Inflammatory macrophage treated with lipopolysaccharide for 1 hour (primary cell): ENCODE data around the gene ARMC9.
"Not testable (repeated sequence)": the region's sequence is repeated elsewhere in the genome, so short reads cannot be mapped to it uniquely, and the experiment has no call there.

Experiments used
- DNase-seq, 2 donors: peaks; one replicate each; pipeline ENCODE4 v3.0.0-alpha.2; 2020 to 2022

Gene ARMC9

DNA sequence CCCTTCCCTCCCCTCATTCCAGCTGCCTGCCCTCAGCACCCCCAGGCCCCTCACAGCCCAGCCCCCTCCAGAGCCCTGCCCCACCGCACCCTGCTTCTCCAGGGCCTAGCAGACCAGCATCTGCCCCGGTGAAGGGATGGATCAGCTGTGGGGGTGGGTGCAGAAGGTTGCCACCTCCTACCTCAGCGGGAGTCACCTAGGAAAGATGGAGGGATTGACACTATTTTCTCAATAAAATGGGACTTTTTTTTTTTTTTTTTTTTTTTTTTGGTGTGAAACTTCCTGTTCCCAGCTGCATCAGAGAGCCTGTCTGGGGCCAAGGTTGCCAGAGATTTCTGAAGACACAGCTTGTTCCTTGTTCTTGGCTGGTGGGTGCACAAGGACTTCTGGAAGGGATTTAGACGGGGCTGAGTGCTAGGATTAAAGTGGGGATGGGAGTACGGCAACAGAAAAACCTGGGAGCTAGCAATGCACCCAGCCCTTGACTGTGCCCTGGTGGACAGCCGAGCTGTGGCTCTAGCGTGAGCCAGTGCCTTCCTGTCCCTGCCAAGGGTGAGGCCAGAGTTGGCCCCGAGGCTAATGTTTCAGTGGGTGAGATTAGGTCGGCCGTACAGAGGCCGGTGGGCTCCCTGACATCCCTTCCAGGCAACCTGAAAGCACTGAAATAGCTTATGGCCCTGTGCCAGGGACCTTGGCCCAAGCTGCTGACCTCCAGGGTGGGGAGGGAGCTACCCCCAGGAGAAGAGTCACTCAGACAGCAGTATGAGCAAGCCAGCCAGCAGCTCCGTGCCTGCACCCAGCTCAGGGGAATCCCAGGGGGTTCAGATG, 201.6 kb downstream of the ARMC9 start:
- DNase-seq, result peak; percentile 32 to 35

DNA sequence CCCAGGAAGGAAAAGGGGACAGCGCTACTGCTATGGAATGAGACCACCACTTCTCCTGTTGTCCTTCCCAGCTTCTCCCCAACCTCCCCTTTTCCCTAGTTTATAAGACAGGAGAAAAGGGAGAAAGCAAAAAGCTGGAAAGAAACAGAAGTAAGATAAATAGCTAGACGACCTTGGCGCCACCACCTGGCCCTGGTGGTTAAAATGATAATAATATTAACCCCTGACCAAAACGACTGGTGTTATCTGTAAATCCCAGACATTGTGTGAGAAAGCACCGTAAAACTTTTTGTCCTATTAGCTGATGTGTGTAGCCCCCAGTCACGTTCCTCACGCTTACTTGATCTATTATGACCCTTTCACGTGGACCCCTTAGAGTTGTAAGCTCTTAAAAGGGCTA, 202.2 kb downstream of the ARMC9 start:
- DNase-seq, result not testable (repeated sequence)

DNA sequence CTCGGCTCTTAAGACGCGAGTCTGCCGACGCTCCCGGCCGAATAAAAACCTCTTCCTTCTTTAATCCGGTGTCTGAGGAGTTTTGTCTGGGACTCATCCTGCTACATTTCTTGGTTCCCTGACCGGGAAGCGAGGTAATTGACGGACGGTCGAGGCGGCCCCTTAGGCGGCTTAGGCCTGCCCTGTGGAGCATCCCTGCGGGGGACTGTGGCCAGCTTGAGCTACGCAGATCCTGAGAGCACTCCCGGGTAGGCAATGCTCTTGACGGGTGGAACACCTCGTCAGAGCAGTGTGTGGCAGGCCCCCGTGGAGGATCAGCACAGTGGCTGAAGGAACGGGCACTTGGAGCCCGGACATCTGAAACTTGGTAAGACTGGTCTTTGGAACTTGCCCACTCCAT, 202.7 kb downstream of the ARMC9 start:
- not testable (repeated sequence) for DNase-seq

DNA sequence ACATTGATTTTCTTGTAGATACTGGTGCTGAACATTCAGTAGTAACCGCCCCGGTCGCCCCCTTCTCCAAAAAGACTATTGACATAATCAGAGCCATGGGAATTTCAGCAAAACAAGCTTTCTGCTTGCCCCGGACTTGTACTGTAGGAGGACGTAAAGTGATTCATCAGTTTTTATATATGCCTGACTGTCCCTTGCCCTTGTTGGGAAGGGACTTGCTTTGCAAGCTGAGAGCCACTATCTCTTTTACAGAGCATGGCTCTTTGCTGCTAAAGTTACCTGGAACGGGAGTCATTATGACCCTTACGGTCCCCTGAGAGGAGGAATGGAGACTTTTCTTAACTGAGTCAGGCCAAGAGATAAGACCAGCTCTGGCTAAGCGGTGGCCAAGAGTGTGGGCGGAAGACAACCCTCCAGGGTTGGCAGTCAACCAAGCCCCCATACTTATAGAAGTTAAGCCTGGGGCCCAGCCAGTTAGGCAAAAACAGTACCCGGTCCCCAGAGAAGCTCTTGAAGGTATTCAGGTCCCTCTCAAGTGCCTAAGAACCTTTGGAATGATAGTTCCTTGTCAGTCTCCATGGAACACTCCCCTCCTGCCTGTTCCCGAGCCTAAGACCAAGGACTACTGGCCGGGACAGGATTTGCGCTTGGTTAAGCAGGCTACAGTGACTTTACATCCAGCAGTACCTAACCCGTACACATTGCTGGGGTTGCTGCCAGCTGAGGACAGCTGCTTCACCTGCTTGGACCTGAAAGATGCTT, 205.2 kb downstream of the ARMC9 start:
- DNase-seq, result not testable (repeated sequence)

DNA sequence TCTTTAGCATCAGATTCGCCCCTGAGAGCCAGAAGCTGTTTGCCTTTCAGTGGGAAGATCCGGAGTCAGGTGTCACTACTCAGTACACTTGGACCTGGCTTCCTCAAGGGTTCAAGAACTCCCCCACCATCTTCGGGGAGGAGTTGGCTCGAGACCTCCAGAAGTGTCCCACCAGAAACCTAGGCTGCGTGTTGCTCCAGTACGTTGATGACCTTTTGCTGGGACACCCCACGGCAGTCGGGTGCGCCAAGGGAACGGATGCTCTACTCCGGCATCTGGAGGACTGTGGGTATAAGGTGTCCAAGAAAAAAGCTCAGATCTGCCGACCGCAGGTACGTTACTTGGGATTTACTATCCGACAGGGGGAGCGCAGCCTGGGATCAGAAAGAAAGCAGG, 205.8 kb downstream of the ARMC9 start:
- DNase-seq, result not testable (repeated sequence)

DNA sequence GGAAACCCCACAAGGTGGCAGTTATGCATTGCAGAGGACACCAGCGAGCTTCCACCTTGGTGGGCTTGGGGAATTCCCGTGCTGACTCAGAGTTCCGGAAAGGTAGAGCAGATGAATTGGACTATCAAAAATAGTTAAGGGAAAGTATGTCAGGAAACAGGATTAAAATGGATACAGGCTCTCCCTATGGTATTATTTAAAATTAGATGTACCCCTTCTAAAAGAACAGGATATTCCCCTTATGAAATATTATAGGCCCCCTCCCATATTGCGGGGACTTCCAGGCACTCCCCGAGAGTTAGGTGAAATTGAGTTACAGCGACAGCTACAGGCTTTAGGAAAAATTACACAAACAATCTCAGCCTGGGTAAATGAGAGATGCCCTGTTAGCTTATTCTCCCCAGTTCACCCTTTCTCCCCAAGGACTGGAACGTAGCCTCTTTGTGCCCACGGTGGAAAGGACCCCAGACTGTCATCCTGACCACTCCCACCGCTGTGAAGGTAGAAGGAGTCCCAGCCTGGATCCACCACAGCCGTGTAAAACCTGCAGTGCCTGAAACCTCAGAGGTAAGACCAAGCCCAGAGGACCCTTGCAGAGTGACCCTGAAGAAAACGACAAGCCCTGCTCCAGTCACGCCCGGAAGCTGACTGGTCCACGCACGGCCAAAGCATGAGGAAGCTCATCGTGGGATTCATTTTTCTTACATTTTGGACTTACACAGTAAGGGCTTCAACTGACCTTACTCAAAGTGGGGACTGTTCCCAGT, 207.4 kb downstream of the ARMC9 start:
- DNase-seq, result not testable (repeated sequence)

DNA sequence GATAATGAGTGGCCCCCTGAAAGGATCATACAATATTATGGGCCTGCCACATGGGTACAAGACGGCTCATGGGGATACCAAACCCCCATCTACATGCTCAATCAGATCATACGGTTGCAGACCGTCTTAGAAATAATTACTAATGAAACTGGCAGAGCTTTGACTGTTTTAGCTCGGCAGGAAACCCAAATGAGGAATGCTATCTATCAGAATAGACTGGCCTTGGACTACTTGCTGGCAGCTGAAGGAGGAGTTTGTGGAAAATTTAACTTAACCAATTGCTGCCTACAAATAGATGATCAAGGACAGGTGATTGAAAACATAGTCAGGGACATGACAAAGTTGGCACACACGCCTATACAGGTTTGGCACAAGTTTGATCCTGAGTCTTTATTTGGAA, 209.3 kb downstream of the ARMC9 start:
- not testable (repeated sequence) for DNase-seq

DNA sequence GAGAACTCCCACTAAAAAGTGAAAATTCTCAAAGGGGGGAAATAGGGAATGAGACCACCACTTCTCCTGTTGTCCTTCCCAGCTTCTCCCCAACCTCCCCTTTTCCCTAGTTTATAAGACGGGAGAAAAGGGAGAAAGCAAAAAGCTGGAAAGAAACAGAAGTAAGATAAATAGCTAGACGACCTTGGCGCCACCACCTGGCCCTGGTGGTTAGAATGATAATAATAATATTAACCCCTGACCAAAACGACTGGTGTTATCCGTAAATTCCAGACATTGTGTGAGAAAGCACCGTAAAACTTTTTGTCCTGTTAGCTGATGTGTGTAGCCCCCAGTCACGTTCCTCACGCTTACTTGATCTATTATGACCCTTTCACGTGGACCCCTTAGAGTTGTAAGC, 209.9 kb downstream of the ARMC9 start:
- DNase-seq, result not testable (repeated sequence)

DNA sequence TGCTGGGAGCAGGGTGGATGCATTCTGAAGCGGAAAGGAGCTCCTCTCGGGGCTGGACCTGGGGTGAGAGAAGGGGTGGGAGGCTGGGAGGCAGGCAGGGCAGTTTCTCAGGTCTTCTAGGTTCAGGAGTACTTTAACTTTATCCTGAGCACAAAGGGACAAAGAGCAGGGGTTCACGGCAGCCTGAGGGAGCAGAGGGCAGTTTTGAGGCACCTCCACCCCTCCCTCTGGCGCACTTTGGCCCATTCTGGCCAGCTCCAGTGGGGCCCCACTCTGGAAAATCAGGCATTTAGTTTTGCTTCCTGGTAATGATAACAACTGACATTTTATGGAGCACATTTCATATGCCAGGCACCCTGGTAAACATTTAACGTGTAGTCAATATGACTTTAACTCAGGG, 211.3 kb downstream of the ARMC9 start:
- DNase-seq, result no peak

DNA sequence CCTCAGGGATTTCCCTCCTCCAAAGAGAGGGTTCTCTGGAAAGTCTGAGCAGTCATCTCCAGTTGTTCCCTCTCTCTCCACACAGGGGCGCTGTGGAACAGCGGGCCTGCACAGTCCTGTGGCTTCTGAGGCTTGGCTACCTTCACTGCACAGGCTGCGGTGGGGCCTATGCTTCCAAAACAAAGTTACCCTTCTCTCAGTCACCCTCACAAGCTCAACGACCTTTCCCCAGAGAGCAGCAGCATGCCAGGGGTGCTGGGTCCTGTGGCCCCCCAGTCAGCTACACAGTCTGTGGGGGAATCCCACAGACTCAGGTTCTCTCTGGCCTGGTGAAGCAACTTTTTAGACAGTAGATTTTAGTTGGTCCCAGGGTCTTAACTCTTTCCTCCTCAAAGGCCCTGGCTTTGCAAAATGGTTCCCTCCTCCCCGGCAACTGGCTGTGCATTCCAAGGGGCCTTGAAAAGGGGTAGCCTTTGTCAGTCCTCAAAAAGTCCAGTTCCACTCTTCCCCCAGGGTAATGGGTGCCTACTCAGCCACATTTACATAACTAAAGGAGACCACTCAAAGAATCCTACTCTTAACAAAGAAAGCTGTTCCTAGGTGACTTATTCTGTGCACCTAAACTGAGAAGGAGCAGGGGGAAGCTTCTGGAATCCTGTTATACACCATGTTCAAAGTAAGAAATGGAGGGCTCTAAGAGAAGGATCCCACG, 212.0 kb downstream of the ARMC9 start:
- no peak for DNase-seq

DNA sequence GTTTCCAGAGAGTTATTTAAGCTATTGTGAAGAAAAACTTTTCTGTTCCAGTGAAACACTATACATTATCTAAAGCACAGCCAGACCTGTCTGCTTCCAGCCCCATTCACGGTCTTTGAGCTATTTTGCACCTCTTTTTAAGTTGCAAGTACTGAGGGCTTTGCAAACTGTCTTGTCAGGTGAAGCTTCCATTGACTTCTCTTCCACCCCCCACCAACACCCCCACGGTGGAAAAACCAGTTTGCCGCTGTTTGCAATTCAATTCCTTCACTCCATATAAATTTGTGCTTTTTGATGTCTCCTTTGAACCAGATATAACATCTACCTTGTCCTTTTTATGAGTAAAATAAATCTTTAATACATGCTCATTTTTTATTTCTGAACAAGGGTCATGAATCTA, 212.8 kb downstream of the ARMC9 start:
- DNase-seq, result no peak

DNA sequence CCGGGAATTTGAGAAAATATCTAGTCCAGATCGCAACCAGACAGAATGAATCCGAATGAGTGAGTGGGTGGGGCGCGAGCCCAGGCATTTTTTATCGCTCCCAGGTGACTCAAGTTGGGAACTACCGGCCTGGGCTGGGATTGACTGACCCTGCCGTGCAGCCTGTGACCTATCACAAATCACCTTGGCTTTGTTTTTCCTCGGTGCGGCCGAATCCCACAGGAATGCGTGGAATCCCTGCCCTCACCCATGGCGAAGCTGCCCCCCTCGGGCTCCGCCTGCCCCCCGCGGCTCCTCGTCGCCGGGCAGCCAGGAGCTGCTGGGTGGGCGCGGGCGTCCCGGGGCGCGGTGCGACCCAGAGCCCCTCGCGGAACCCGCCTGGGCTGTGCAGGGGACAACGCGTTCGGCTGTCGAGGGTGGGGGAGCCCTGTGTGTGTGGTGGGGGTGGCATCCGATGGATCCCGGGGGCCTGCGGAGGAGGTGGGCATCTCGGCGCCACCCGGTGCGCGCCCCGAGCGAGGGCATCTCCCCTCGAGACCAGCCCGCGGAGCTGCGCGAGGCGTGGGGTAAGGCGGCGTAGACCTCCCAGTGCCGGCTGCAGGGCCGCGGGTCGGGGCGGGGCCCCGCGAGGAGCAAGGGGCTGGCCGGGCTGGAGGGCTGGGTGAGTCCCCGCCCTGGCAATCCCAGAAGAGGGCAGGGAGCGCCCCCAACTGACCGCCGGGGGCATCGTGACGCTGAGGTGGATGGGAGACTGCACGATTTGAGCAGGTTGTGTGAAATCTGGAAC, 213.6 kb downstream of the ARMC9 start:
- DNase-seq, result peak; percentile 61 to 84

DNA sequence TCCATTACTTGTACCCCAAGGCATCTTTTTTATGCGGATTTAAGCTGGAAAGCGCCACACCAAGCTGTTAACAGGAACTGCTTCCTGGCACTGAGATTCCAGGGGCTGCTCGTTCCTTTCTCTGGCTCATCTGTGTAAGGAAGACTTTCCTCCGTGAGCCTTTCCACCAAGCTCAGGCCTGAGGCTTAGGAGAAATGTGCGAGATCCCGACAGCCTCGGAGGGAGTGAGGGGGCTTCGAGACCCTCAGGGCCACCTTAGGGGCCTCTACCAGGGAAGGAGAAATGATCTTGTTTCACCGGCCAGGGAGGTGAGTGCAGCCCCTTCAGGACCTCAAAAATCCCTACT, 214.2 kb downstream of the ARMC9 start:
- DNase-seq, result no peak

DNA sequence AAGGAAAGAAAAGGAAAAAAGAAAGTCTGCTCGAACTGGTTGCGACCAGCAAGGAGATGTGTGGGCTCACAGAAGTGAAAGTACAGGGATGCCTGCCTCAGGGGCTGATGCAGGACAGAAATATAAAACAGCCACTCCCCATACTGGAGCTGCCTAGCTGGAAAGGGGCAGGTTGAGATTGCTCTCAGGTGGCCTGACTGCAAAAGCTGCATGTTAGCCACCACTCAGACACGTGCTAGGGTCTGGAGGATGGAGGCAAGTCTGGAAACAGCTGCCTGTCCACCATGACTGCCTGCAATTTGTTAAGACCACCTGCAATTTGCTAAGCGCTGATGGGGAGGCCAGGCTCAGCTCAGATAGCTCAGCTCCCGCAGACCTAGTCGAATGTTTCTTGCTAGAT, 215.0 kb downstream of the ARMC9 start:
- no peak for DNase-seq

DNA sequence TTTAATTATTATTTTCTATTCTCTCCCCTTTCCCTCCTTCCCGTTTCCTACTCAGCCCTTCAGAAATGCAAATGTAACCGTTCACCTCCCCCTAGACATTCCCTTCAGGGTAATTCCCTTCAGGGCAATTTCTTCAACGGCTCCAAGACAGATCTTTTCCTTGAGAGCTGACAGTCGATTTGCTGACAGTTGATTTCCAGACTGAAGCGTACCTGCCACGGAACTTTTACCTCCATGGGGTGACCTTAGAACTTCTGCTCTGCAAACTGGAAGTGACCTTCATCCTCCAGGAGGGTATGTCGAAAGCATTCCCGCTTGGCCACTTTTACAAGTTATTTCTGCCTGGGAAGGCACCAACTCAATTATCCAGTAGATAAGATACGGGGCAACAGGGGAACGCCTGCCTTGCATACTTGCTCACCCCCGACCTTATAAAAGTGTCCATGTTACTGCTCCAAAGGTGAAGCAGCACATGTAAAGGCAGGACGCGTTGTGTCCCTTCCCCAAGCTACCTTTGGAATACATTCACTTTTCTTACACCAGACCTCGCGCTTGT, 215.6 kb downstream of the ARMC9 start:
- DNase-seq, result no peak

DNA sequence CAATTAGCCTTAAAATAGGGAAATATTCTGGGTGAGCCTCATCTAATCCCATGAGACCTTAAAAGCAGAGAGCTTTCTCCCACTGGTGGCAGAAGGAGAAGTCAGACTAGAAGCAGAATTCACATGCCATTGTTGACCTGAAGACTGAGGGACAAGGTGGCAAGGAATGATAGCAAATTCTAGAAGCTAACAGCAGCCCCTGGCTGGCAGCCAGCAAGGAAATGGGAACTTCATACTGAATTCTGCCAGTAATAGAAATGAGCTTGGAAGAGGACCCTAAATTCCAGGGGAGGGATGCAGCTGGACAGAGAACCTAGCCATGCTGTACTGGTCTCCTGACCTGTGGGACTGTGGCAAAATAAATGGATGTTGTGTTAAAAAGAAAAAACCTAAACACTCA, 216.6 kb downstream of the ARMC9 start:
- DNase-seq, result no peak

DNA sequence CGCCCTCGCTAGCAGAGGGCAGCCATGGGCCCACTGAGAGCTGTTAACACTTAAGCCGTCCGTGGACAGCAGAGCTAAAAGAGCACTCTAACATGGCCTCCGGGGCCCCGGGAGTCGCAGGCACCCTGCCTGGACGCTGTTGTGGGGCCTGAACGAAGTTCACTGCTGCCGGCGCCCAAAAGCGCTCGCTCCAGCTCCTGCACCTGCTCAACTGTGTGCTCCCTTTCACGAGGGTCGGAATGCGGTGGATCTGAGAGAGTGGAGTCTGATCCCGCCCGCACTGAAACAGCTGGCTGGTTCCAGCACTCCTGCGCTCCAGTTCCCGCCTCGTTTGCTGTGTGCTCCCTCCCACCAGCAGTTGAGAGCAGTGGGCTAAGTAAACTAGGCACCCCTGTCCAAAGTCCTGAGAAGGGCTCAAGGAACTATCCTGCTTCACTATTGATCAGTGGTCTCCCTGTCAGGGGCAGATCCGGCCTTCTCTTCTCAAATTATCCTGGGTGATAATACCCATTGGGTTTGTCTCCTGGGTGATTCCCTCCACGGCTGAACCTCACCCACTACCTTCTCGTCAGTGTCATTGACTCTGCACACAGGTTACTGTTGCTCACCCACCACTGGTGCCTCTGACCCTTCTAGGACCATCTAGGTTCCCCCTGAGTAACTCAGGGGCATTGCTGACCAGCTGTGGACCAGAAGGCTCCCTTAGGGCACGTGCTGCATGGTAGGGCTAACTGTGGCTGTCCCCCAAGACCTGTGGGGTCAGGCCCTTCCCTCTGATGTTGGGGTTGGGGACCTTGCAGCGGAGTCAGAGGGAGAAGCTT, 220.6 kb downstream of the ARMC9 start:
- no peak for DNase-seq

DNA sequence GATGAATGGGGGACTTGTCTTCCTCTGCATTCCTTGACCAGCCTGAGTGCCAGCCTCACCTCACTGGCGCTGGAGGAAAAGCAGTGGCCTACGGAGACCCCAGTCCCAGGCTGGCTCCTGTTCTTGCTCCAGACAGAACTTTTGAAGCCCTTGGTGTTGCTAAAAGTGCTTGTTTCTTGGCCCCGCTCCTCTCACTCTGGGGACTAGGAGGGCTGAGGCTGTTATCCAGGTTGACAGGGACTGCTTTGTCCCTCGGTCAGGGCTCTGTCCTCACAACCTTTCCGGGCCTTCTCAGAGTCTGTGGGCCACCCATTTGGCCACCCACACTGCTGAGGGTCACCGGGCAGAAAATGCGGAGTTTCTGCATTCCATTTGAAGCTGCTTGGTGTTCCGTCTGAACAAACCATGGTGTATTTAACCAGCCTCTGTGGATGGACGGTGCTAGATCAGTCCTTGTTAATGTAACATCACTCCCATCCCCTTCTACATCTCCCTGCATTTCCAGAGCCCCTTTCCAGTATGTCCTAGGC, 222.7 kb downstream of the ARMC9 start:
- DNase-seq, result no peak

DNA sequence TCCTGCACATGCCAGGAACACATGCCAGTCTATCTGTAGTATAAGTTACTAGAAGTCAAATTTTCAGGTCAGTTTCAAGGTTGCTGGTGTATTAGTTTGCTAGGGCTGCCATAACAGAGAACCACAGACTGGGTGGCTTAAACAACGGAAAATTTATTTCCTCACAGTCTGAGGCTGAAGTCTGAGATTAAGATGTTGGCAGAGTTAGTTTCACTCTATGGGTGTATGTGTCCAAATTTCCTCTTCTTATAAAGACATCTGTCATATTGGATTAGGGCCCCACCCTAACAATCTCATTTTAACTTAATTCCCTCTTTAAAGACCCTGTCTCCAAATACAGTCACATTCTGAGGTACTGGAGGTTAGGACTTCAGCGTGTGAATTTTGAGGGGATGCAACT, 223.6 kb downstream of the ARMC9 start:
- DNase-seq, result no peak

DNA sequence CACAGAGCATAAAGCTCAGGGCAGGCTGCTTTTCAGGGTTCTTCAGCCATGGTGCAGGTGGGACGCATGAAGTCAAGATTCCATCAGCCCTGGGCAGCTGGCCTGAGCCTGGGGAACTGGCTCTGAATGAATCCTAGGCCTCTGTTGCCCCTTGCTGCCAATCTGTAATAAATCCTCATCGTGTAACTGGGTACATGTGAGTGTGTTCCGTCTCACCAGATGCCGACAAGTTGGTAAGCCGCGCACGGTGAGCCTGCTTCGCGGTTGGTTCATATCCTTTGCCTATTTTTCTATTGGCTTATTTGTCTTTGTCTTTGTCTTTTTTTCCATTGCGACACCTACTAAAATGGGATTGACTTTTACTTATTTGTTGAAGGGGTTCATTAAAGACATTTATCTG, 224.7 kb downstream of the ARMC9 start:
- DNase-seq, result no peak
